Measurements from ENCODE around the gene ZNF280B. TPM values are rescaled to one million over a fixed set of nuclear protein-coding genes. Genes with fewer than 3 reads are reported as not detected.
A peak's percentile ranks its signal among the peaks of the same experiment; 100 is the strongest.

Gene ZNF280B, protein sequence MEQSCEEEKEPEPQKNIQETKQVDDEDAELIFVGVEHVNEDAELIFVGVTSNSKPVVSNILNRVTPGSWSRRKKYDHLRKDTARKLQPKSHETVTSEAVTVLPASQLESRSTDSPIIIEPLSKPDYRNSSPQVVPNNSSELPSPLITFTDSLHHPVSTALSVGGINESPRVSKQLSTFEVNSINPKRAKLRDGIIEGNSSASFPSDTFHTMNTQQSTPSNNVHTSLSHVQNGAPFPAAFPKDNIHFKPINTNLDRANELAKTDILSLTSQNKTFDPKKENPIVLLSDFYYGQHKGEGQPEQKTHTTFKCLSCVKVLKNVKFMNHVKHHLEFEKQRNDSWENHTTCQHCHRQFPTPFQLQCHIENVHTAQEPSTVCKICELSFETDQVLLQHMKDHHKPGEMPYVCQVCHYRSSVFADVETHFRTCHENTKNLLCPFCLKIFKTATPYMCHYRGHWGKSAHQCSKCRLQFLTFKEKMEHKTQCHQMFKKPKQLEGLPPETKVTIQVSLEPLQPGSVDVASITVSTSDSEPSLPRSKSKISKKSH
- total RNA-seq: 1 to 10 TPM in 1 of 2 donors, under 1 TPM in 1; 0.33 to 1.0 TPM

DNA sequence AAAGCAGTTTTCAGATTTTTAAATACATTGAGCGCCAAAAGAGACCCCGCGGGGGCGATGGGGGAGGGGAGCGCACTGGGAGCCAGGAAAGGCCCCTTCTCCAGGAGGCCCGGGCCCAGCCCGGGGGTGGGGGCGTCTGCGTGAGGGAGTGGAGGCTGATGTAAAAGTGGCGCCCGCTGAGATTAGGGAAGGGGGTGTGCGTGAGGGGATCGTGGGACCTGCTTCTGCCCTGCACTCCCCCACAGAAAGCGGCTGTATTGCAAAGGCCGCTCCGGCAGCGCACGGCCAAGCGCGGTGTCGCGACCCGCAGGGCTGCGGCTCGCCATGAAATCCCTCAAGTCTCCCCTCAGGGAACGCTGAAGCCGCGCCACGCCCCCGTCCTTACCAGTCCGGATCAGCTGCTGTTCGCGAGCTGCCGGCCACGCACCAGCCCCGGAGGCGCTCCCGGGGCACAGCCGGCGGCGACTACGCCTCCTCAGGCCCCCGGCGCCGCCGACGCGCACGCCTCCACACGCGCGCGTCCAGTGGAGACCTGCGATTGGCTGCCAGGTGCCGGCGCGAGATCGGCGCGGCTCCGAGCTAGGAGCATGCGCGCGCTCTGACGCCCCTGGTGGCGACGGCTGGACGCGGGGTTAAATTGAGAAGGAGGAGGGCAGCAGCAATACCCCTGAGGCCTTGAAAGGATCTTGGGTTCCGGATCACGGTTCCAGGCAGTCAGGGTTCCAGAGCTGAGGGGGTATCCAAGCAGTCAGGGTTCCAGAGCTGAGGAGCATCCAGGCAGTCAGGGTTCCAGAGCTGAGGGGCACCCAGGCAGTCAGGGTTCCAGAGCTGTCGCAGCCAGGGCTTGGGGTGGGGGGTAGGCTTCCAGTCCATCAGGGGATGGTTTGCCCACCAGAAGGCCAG lies at the start of gene ZNF280B:
TSS of gene ZNF280B (minus strand) at position 469 of the 903 bp plus-strand sequence. CDS start 19,344 bp downstream, outside the sequence.
- 2 to 5% methylated on average over 14 to 66 of the region's 72 CpGs for WGBS, 2 donors
- Histone ChIP-seq H3K9me3 (peaks cover 0 to 5% (median 0%) of the 10 kb centered on the region in 3 donors), H3K27me3 (no peaks in the 10 kb centered on the region), H3K4me3 (peak within 1 kb of the TSS; percentile 28 to 44), H3K4me1 (peaks cover 7% of the 10 kb centered on the region), H3K36me3 (replicated peaks in 1 of 2; ENCODE audit: insufficient read depth in 1 of 2, low read depth in 2 of 2) (no peaks in the 10 kb centered on the region), H3K27ac (peak within 1 kb of the TSS in 1 of 4 donors; percentile 3)
- peak; percentile 14 to 41 (median 31) for TF ChIP-seq POLR2A (IDR thresholded peaks at IDR 0.05)
- TF ChIP-seq, protein P1, sequence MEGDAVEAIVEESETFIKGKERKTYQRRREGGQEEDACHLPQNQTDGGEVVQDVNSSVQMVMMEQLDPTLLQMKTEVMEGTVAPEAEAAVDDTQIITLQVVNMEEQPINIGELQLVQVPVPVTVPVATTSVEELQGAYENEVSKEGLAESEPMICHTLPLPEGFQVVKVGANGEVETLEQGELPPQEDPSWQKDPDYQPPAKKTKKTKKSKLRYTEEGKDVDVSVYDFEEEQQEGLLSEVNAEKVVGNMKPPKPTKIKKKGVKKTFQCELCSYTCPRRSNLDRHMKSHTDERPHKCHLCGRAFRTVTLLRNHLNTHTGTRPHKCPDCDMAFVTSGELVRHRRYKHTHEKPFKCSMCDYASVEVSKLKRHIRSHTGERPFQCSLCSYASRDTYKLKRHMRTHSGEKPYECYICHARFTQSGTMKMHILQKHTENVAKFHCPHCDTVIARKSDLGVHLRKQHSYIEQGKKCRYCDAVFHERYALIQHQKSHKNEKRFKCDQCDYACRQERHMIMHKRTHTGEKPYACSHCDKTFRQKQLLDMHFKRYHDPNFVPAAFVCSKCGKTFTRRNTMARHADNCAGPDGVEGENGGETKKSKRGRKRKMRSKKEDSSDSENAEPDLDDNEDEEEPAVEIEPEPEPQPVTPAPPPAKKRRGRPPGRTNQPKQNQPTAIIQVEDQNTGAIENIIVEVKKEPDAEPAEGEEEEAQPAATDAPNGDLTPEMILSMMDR (IDR thresholded peaks at IDR 0.05): peak; percentile 55 to 84 (median 66)
- ATAC-seq: peak; percentile 99
- peak; percentile 77 to 87 (median 80) for DNase-seq
- intact Hi-C loops (cut with DNase I): no loop called here

DNA sequence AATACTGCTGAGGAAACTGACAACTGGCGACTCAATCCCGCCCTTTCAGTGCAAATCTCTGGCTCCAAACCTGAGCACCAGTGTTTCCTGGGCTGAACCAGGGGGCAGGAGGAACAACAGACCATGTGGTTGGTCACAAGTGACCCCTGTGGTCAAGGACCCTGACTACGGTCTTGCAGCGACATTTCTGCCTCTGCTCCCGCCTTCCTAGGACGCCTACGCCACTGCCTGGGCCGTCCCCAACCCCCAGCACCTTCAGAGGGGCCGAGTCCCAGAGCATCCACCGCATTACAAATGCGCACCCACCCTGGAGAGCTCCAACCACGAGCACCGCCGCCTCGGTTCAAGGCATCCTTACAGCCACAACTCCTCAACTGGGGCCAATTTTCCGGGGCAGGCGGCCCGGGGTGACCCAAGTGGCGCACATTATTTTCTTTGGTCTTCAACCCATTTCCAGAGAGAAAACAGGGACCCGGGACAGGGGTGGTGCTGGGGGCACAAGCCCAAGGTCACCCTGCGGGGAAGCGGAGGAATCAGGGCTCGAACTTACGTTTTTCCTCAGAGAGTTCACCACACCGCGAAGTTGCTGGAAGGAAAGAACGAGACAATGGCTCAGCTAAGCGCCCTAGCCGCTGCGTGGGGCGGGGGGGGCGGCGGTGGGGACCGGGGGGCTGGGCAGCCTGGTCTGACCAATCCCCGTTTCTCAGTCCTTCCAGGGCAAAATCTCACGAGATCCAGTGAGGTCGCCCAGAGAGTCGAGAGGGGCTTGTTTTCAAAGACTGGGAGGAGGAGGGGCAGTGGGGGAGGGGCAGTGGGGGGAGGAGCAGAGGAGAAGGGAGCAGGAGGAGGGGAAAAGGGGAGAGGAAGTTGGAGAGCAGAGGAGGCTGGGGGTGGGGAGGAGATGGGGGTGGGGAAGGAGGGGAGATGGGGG lies 48.7 kb upstream of the ZNF280B start:
- no peak for ATAC-seq
- H3K9me3 ChIP-seq: no peaks in the 10 kb centered on the region
- intact Hi-C loops (cut with DNase I): no loop called here
- no peaks in the 10 kb centered on the region for H3K27me3 ChIP-seq
- no peak for DNase-seq
- H3K4me3 ChIP-seq: no peak overlapping the region
- no peaks in the 10 kb centered on the region for H3K36me3 ChIP-seq (replicated peaks in 1 of 2; ENCODE audit: insufficient read depth in 1 of 2, low read depth in 2 of 2)
- H3K27ac ChIP-seq: no peak overlapping the region
- WGBS, 2 donors: 89 to 93% methylated on average over 30 to 31 of the region's 38 CpGs
- H3K4me1 ChIP-seq: no peaks in the 10 kb centered on the region
- TF ChIP-seq POLR2A (IDR thresholded peaks at IDR 0.05): no peak
- TF ChIP-seq, protein P1 (IDR thresholded peaks at IDR 0.05): no peak

DNA sequence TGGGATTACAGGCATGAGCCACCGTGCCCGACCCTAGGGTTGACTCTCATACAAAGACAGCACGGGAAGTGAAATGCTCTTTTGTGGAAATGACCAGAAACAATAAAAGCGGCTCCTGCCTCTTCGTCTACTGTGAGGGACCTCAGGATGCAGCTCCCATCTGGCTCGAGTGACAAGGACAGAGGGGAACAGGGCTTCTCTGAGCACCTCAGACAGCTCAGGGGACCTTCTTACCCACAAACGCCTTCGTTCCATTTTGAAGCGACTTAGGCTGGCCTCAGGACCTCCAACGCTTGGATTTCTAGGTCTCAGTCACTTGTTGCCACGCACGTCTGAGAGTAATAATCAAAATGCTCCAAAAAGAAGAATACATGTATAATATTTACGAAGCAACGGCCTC lies 48.0 kb upstream of the ZNF280B start:
- no peak overlapping the region for H3K4me3 ChIP-seq
- DNase-seq (no peak), ATAC-seq (no peak)
- H3K36me3 ChIP-seq (replicated peaks in 1 of 2; ENCODE audit: insufficient read depth in 1 of 2, low read depth in 2 of 2): no peaks in the 10 kb centered on the region
- WGBS, 2 donors: 87% methylated on average over 8 to 14 of the region's 14 CpGs
- intact Hi-C loops (cut with DNase I): no loop called here
- no peak overlapping the region for H3K27ac ChIP-seq
- no peaks in the 10 kb centered on the region for H3K9me3 ChIP-seq
- TF ChIP-seq, protein P1 (IDR thresholded peaks at IDR 0.05): no peak
- no peak for TF ChIP-seq POLR2A (IDR thresholded peaks at IDR 0.05)
- no peaks in the 10 kb centered on the region for H3K4me1 ChIP-seq
- H3K27me3 ChIP-seq: no peaks in the 10 kb centered on the region

DNA sequence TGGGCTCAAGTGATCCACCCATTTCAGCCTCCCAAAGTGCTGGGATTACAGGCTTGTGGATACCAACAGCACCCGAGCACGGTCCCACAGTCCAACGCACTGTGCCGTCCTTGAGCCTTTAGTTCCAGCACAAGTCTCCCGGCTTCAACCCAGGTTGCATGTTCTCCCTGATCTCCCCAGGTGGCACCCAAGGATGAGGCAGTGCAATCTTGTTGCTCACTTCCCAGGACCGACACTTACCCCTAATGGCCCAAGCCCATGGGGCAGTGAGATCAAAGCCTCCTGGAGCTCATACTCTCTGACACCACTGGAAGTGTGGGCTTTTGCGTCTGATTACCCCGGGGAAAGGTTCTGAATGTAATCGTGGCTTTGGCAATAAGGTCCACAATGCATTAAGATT lies 47.1 kb upstream of the ZNF280B start:
- intact Hi-C loops (cut with DNase I): no loop called here

More for the DNA sequence above, 47.1 kb upstream of the ZNF280B start:
- no peaks in the 10 kb centered on the region for H3K9me3 ChIP-seq
- no peaks in the 10 kb centered on the region for H3K27me3 ChIP-seq
- DNase-seq (no peak), ATAC-seq (no peak)
- H3K36me3 ChIP-seq (replicated peaks in 1 of 2; ENCODE audit: insufficient read depth in 1 of 2, low read depth in 2 of 2): no peaks in the 10 kb centered on the region
- TF ChIP-seq, protein P1 (IDR thresholded peaks at IDR 0.05): no peak
- TF ChIP-seq POLR2A (IDR thresholded peaks at IDR 0.05): no peak
- WGBS, 2 donors: 90 to 97% methylated on average over 8 to 9 of the region's 9 CpGs
- H3K4me3 ChIP-seq: no peak overlapping the region
- H3K27ac ChIP-seq: no peak overlapping the region
- no peaks in the 10 kb centered on the region for H3K4me1 ChIP-seq
